ENCODE results near the gene MAP2K3. TPM values are rescaled to one million over a fixed set of nuclear protein-coding genes. Genes with fewer than 3 reads are reported as not detected.
"Not testable (repeated sequence)": the region's sequence is repeated elsewhere in the genome, so short reads cannot be mapped to it uniquely, and the experiment has no call there.

The MAP2K3 gene
- total RNA-seq, 1 experiment from 2014 or later, result 11.7 TPM

DNA sequence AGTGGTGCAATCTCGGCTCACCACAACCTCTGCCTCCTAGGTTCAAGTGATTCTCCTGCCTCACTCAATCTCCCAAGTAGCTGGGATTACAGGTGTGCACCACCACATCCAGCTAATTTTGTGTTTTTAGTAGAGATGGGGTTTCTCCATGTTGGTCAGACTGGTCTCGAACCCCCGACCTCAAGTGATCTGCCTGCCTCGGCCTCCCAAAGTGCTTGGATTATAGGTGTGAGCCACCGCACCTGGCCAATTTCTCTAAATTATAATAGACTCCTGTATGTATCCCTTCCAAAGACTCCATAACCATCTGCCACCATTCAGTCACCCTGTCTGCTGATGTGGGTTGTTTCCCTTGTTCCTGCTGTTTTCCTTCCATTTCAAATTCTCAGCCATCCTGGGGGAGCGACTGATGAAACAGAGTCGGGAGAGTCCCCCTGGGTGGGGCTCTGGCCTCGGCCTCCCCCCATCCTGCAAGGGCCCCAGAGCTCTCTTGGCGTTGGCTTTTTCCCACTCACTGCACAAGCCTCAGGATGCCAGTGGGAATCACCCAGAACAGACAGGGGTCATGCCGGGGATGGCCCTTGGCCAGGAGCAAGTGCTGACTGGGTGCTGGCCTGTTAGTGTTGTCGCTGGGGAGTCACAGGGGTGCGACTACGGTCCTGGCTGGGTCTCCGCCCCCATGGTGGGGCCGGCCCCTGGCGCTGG, 25.7 kb downstream of the MAP2K3 start:
- DNase-seq (ENCODE audit: low read depth), result not testable (repeated sequence)

DNA sequence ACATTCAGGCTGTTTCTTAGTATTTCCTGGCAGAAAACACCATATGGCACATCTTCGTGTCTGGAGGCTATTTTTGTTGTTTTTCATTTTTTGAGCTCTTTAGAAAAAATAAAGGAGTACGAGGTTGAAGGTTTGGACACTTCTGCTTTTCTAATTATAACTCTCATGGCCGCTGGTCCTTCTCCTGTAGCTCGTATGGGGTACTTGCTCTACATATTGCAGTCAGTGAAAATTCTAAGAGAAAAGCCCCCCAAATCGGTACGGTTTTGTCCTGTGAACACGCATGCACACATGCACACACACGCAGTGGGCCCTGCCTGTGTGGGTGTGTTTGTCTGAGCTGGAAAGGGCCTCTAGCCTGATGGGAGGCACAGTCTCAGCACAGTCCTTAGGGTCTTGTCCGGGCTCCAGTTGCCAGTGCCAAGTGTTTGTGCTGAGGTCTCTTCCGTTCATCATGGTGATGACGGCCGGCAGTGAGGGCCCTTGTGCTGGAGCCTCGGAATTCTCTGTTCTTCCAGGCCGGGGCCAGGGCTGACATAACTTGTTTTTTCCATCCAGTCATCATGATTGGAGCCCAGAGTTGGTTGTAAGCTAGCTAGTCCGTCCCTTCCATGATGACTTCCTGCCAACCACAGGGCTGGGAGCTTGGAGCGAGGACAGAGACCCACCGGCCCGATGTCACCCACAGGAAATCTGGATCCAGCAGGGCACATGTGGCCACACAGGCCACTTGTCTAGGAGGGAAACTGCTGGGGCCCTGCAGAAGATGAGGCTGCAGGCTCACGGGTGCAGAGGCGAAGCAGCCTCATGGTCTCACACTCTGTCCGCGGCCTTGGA, 26.5 kb downstream of the MAP2K3 start:
- not testable (repeated sequence) for DNase-seq (ENCODE audit: low read depth)

- no peak for DNase-seq (ENCODE audit: low read depth)
Observed at GRCh38 chr17:21313320-21313719, 28.8 kb downstream of the MAP2K3 start.

- DNase-seq (ENCODE audit: low read depth), result not testable (repeated sequence)
Observed at GRCh38 chr17:21313761-21314160, 29.2 kb downstream of the MAP2K3 start.

- DNase-seq (ENCODE audit: low read depth), result not testable (repeated sequence)
Observed at GRCh38 chr17:21314261-21314664, 29.8 kb downstream of the MAP2K3 start.

GRCh38 chr17:21314701-21315111, 30.2 kb downstream of the MAP2K3 start:
- not testable (repeated sequence) for DNase-seq (ENCODE audit: low read depth)

- DNase-seq (ENCODE audit: low read depth), result not testable (repeated sequence)
Observed at GRCh38 chr17:21315246-21316000, 30.9 kb downstream of the MAP2K3 start.

DNA sequence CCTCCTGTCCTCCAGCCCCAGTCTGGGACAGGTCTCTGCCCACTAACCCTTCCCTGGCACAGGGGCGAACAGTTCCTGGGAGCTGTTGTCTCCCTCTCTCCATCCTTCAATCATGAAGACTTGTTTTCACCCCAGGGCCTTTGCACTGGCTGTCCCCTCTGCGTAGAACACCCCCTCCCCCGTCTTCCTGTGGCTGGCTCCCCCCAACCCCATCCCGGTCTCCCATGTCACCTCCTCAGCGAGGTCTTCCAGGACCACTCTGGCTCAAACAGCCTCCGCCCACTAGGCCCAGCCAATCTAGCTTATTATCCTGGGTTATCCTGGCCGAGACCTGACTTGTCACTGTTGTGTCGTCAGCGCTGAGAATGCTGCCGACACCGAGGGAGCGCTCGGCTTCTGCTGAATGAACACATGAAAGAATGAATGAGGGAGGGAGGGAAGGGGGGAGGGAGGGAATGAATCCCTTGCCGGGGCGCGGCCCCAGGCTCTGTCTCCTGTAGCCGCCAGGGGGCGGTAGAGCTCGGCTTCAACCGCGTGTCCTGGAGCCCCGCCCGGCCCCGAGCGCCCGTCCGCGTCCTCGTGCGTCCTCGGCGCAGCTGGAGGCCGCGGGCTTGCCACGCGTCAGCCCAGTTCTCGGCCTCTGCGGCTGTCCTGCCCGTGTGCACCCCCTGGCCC, 31.8 kb downstream of the MAP2K3 start:
- DNase-seq (ENCODE audit: low read depth), result not testable (repeated sequence)

- DNase-seq (ENCODE audit: low read depth), result not testable (repeated sequence)
Observed at GRCh38 chr17:21316887-21317500, 32.5 kb downstream of the MAP2K3 start.

DNA sequence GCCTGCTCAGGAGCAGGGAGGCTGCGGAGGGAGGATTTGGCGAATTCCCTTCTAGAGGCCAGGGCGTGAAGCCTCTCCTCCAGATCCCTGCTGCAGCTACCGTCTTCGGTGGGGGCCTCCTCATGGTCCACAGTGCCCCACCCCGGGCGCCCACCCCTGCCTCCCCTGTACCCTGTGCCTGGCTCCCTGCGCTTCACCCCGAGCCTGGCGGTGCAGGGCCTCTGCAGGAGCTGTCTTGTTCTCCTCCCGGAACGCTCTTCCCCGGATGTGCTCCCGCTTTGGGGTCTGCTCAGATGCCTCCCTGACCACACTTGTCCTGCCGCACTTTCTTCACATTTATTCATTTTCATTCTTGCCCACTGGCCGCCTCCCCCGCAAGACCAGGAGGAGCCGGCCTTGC, 33.3 kb downstream of the MAP2K3 start:
- not testable (repeated sequence) for DNase-seq (ENCODE audit: low read depth)

- no peak for DNase-seq (ENCODE audit: low read depth)
Observed at GRCh38 chr17:21318439-21318838, 33.9 kb downstream of the MAP2K3 start.

GRCh38 chr17:21318856-21319255, 34.3 kb downstream of the MAP2K3 start:
- not testable (repeated sequence) for DNase-seq (ENCODE audit: low read depth)

DNA sequence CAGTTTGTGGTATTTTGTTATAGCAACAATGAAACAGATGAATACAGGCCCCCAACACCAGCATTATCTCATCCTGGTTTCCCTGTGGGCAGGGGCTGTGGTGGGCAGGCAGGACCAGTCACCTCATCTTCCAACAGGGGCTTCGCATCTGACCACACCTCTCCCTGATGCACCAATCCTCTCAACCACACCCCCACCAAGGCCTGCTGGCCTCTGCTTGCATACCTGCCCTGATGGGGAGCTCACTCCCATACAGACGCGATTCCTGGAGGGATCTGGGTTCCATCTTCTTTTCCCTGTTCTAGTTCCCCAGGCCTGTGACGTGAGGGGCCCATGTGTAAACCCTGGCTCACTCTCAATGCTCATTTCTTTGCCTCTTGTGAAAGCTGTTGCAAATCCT, 34.7 kb downstream of the MAP2K3 start:
- not testable (repeated sequence) for DNase-seq (ENCODE audit: low read depth)

- not testable (repeated sequence) for DNase-seq (ENCODE audit: low read depth)
Observed at GRCh38 chr17:21319686-21320375, 35.3 kb downstream of the MAP2K3 start.

DNA sequence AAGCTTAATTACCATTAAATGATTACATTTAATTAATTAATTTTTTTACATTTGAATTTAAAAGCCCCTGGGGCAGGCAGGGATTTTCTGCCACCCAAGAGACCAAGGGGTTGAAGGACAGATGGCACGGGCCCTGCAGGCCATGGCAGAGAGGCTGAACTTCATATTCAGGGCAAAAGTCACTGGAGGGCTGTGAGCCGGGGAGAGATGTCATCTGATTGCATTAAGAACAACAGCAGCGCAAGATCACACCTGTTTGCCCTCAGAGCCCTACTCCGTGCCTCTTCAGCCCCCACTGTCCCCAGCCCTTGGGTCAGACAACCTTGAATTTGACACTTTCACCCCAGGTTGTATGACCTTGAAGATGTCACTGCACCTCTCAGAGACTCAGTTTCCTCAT, 35.9 kb downstream of the MAP2K3 start:
- not testable (repeated sequence) for DNase-seq (ENCODE audit: low read depth)

- not testable (repeated sequence) for DNase-seq (ENCODE audit: low read depth)
Observed at GRCh38 chr17:21321061-21321460, 36.5 kb downstream of the MAP2K3 start.

GRCh38 chr17:21321744-21322191, 37.3 kb downstream of the MAP2K3 start:
- DNase-seq (ENCODE audit: low read depth), result not testable (repeated sequence)

DNA sequence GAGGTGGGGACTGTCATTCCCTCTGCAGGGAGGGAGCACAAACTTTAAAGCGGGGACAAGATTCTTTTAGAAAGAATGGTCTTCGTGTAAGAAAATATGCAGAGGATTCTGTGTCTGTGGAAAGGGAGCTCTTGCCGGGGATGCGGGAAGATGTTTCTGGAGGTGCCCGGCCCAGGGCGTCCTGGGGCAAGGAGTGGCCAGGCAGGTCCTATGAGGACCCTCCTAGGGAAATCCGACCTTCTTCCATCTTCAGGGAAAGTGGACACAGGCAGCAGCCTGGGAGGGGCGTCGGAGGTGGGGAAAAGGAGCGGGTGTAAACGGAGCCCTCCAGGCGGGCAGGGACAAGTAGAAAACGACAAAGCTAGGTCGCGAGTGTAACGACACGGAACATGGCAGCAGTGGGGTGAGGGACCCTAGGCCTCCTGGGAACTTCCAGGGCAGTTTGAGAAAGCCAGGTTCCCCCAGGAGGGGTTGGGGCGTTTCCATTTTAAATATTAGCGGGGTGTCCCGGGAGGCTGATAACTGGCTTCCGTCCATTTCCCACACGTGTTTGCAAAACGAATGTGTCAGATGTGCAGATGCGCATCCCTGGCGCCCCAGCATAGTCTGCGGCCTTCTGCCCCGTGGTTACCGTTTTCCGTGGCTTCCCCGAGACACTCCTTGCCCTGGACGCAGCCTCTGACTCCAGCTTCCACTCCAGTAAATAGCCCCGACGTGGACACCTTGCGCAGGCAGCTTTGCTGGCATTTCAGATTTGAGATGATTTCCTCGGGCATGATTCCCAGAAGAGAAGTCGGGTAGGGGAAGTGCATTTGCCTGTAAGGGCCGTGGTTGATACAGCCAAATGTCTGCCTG, 39.0 kb downstream of the MAP2K3 start:
- not testable (repeated sequence) for DNase-seq (ENCODE audit: low read depth)

GRCh38 chr17:21324741-21325140, 40.2 kb downstream of the MAP2K3 start:
- not testable (repeated sequence) for DNase-seq (ENCODE audit: low read depth)
